Effector memory CD8-positive, alpha-beta T cell (primary cell): Measurements from ENCODE around the gene MARK3.

Experiments used
- ATAC-seq: fragments of 150-1000 bp; cut with Tn5 transposase; replicated peaks from 2 replicates; pipeline ENCODE4 v1.10.0; 2021; ENCODE audit warnings: mild to moderate bottlenecking, moderate library complexity
- DNase-seq, 3 experiments: peaks; one replicate each; pipeline ENCODE4 v3.0.0; 2021
- H3K27ac Mint-ChIP-seq, 2 donors: one replicate each; pipeline ENCODE4 v1.8.0; 2022; ENCODE audit warnings: mild to moderate bottlenecking in 2 of 2, mixed read lengths in 2 of 2, moderate library complexity in 2 of 2
- H3K27me3 Mint-ChIP-seq, 2 donors: one replicate each; pipeline ENCODE4 v1.8.0; 2022; ENCODE audit warnings: mixed read lengths in 2 of 2
- H3K36me3 Mint-ChIP-seq: one replicate; pipeline ENCODE4 v1.8.0; 2022; ENCODE audit warnings: mild to moderate bottlenecking, moderate library complexity, mixed read lengths; ENCODE audit not compliant: insufficient read depth
- H3K4me1 Mint-ChIP-seq, 2 donors: one replicate each; pipeline ENCODE4 v1.8.0; 2022; ENCODE audit warnings: low read depth in 2 of 2, mixed read lengths in 2 of 2
- H3K4me3 Mint-ChIP-seq, 2 donors: one replicate each; pipeline ENCODE4 v1.8.0; 2022; ENCODE audit warnings: mild to moderate bottlenecking in 2 of 2, mixed read lengths in 2 of 2, moderate library complexity in 2 of 2
- H3K9me3 Mint-ChIP-seq, 2 donors: one replicate each; pipeline ENCODE4 v1.8.0; 2022; ENCODE audit warnings: mixed read lengths in 2 of 2

Gene MARK3

DNA sequence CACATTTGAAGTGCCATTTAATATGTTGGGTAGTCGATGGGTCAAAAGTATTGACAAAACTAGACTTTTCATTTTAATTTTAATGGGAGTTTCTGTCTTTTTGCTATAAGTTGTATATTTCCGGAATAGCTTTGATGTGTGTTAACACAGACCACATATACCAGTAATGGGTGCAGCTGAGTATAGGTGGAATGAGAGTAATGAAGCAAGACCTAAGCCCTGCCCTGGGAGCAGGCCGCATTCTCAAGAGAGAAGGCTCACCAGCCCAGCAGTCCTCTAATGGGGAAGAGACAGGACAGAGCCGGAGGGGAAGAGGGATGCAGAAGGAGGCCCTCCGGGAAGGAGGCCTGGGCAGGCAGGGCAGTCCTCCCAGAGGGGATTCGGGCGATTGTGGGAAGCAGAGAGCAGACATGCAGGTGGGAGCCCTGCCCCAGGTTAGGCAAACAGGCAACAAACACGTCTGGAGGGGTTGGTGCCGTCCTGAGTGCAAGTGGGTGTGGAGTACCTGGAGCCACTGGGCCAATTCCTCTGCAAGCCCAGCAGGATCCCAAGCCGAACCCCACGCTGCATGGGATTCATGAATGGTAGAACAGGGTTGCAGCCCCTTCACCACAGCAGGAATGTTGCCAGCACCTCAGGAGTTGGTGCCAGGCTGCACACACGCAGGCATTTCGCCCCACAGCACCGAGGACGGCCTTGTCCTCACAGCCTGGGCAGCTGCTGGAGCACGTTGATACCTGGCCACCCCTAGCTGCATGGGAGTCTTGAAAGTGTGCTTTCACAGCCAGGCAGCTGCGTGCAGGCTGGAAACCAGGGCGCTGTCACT, 129.6 kb downstream of the MARK3 start:
- no peaks in the 10 kb centered on the region for H3K9me3 Mint-ChIP-seq
- ATAC-seq (no peak), DNase-seq (no peak)
- H3K27me3 Mint-ChIP-seq = no peaks in the 10 kb centered on the region
- H3K27ac Mint-ChIP-seq = peak overlapping the region in 1 of 2 donors; percentile 44
- no peak overlapping the region for H3K4me3 Mint-ChIP-seq
- H3K4me1 Mint-ChIP-seq = peaks cover under 1 to 12% of the 10 kb centered on the region in 2 donors
- peaks cover 17% of the 10 kb centered on the region for H3K36me3 Mint-ChIP-seq

DNA sequence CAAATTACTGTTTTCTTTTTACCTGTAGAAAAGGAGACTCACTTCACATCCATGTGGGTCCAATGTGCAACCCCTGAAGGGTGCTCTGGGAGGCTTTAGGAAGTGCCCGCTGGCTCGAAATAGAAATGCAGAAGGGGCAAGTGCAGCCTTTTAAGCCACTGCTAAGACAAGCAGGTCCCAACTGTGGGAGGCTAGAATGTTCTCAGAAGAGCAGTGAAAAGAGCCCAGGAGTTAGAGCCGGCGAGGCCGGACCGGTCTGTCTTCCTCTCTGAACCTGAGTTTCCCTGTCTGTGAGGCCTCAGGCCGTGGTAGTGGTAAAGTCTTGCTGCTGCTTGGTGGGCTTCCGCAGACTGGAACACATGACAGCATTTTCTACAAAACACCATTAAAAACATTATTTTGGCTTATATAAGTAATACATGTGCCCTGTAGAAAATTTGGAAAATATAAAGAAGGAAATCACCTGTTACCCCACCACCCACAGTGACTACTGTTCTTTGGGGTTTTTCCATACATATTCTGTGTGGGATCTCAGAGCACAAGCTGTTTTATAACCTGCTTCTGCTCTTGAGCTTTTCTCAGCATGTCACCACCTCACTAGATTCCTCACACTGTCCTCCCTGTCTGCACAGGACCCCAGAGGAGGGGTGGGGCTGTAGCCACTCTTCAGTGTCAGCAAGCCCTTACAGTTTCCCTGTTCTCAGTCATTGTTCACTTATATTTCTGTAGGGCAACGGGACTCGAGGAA, 131.4 kb downstream of the MARK3 start:
- Mint-ChIP-seq H3K9me3 (no peaks in the 10 kb centered on the region), H3K27me3 (no peaks in the 10 kb centered on the region), H3K27ac (no peak overlapping the region)

DNA sequence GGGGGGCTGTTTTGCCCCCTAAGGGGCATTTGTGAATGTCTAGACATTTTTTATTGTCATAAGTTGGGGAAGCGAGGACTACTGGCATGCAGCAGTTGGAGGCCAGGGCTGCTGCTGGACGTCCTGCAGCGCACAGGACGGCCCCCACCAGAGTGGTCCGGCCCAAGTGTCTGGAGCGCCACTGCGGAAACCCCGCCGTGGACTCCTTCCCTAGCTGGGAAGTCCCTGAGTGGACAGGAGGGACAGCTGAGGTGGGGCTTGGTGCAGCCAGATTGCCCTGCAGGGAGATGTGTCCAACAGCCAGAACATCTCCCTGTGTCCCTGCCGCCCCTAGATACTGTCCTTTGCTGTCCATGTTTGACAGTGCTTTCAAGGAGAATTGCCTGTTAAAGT, 132.0 kb downstream of the MARK3 start:
- H3K27me3 Mint-ChIP-seq = no peaks in the 10 kb centered on the region

More for the DNA sequence above, 131.4 kb downstream of the MARK3 start:
- H3K4me3 Mint-ChIP-seq = no peak overlapping the region
- DNase-seq (no peak), ATAC-seq (no peak)
- peaks cover 5% of the 10 kb centered on the region for H3K36me3 Mint-ChIP-seq
- H3K4me1 Mint-ChIP-seq = peaks cover 0 to 12% of the 10 kb centered on the region in 2 donors

DNA sequence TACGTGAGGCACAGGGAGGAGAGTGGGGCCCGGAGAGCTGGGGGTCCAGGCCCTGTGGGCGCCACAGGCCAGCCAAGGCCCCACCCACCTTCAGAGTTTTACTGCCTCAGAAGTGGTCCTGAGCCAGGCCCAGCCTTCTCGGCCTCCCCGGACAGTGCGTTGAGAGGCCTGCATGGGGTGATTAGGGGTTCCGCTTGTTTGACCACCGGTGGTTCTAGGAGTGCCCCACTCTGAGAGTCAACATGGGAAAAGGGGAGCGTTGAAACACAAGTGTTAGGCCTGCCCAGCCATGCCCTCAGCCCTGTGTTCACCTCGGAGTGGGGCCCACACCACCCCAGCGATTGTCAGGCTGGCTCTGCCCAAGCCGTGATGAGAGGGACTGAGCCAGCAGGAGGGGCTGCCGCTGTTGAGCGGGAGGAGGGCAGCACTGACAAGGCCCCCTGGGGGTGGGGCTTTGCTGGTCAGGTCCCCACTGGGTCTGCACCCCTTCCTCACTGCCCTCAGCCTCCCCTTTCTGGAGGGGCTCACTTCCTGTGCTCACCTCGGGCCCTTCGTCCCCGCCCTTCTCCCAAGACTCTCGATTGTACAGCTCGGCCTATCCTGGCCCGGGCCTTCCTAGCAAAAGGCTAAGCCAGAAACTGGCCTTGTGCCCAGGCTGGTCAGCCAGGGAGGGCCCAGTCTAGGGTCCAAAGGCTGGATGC, 132.7 kb downstream of the MARK3 start:
- H3K27ac Mint-ChIP-seq = peak overlapping the region in 1 of 2 donors; percentile 79
- H3K36me3 Mint-ChIP-seq = peaks cover 5% of the 10 kb centered on the region
- H3K4me1 Mint-ChIP-seq = peaks cover 0 to 12% of the 10 kb centered on the region in 2 donors
- H3K4me3 Mint-ChIP-seq = no peak overlapping the region
- H3K9me3 Mint-ChIP-seq = no peaks in the 10 kb centered on the region
- ATAC-seq = no peak
- no peaks in the 10 kb centered on the region for H3K27me3 Mint-ChIP-seq
- no peak for DNase-seq

More for the DNA sequence above, 132.0 kb downstream of the MARK3 start:
- peaks cover 5% of the 10 kb centered on the region for H3K36me3 Mint-ChIP-seq
- H3K4me1 Mint-ChIP-seq = peaks cover 0 to 12% of the 10 kb centered on the region in 2 donors
- H3K4me3 Mint-ChIP-seq = no peak overlapping the region
- peak overlapping the region in 1 of 2 donors; percentile 79 for H3K27ac Mint-ChIP-seq
- no peaks in the 10 kb centered on the region for H3K9me3 Mint-ChIP-seq
- no peak for DNase-seq
- ATAC-seq = no peak

DNA sequence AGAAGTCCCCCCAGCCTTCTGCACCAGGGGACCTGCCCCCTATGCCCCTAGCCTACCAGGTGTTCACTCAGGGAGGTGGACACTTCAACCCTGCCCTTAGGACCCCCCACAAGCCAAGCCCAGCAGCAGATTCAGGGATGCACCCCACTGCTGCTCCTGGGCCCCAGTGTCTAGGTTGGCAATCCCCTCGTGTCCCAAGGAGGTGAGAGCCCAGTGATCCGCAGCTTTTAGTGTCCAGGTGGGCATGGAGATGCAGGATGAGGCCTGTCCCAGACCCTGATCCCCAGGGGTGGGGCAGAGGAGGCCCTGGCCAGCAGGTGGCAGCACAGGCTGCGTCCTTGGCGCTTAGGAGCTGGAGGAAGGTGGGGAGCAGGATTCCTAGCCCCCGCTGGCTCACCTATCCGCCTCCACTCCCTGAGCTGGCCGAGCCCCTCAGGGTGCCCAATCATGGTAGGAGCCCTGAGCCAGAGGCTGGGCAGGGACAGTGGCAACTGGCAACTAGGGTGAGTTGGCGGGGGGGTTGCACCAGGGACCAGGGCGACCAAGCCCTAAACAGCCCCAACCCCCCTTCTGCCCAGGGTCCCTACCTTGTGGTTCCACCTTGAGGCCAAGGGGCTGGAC, 133.3 kb downstream of the MARK3 start:
- Mint-ChIP-seq H3K4me1 (peaks cover 0 to 12% of the 10 kb centered on the region in 2 donors), H3K36me3 (peaks cover 5% of the 10 kb centered on the region), H3K27me3 (no peaks in the 10 kb centered on the region), H3K27ac (no peak overlapping the region), H3K4me3 (peak overlapping the region; percentile 52 to 67), H3K9me3 (no peaks in the 10 kb centered on the region)
- DNase-seq (peak; percentile 57 to 61 (median 58)), ATAC-seq (peak; percentile 25)

DNA sequence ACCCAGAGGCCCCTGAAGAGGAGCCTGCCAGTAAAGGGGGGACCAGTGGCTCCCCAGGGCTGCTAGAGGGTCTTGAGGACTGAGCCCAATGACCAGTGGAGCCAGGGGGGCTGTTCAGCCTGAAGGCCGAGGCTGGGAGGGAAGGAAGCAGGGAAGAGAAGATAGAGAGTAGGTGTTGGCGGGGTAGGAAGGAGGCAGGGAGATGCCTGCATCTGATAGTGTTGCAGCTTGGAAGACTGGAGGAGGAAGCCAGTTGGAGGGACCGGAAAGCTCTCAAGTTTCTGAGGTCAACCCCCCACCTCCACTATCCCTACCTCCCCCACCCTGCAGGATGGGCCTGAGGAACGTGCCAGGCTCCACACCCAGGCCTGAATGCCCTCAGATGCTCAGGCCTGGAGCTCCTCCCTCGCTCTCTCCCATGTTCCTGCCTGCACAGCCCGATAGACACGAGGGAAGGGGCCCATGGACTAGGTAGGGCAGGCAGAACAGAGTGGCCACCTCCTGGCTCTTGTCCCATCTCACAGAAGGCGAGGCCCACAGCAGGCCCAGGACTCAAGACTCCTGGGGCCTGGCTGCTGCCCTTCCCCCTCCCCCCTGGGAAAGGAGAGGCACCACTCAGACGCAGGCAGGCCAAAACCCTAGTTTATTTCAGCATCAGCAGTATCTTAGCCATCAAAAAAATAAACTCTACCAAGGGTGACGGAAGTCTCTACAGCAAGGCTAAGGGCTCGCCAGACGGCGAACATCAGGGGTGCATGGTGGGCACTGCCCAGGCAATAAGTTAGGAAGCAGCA, 134.0 kb downstream of the MARK3 start:
- H3K4me3 Mint-ChIP-seq = peak overlapping the region; percentile 52 to 67

DNA sequence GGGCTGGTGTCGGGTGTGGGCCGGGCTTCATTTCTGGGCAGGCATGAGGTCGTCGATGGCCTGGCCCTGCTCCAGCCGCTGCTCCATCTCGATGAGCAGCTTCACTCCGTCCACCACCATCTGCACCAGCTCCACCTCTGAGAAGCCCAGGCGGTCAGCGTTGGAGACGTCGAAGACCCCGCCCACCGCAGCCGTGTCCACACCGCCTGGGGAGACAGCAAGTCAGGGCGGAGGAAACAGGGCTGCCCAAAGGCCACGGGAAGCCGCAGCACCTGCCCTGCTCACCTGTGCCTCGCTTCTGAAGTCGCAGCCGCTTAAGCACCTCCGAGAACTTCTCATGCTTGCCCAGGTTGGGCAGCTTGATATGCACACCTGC, 134.6 kb downstream of the MARK3 start:
- Mint-ChIP-seq H3K36me3 (peaks cover 5% of the 10 kb centered on the region), H3K27me3 (no peaks in the 10 kb centered on the region), H3K4me3 (peak overlapping the region; percentile 44 to 67), H3K4me1 (peaks cover 0 to 9% of the 10 kb centered on the region in 2 donors), H3K27ac (no peak overlapping the region), H3K9me3 (no peaks in the 10 kb centered on the region)
- ATAC-seq (no peak), DNase-seq (no peak)

More for the DNA sequence above, 134.0 kb downstream of the MARK3 start:
- no peak for DNase-seq
- Mint-ChIP-seq H3K4me1 (peaks cover 0 to 12% of the 10 kb centered on the region in 2 donors), H3K27me3 (no peaks in the 10 kb centered on the region), H3K36me3 (peaks cover 5% of the 10 kb centered on the region), H3K9me3 (no peaks in the 10 kb centered on the region), H3K27ac (no peak overlapping the region)
- no peak for ATAC-seq

DNA sequence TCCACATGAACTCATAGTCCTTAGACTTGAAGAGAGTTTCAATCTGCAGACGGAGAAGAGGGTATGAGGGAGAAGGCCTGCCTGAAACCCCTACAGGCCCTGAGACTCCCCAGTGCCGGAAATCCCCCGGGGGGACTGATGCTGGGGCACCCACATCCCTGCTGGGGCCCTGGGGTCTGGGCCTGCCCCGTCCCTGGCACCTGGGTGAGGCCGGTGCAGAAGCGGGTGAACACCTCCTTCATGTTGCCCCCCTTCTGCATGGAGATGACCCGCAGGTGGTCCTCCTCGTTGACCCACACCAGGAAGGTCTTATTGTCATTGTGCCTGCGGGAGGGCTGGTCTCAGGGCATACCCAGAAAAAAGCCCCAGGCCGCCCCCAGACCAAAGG, 135.0 kb downstream of the MARK3 start:
- H3K4me3 Mint-ChIP-seq = peak overlapping the region; percentile 44 to 67
- peaks cover 0 to 9% of the 10 kb centered on the region in 2 donors for H3K4me1 Mint-ChIP-seq
- ATAC-seq = no peak
- no peaks in the 10 kb centered on the region for H3K27me3 Mint-ChIP-seq
- H3K9me3 Mint-ChIP-seq = no peaks in the 10 kb centered on the region
- H3K36me3 Mint-ChIP-seq = peaks cover 5% of the 10 kb centered on the region
- H3K27ac Mint-ChIP-seq = no peak overlapping the region
- no peak for DNase-seq

DNA sequence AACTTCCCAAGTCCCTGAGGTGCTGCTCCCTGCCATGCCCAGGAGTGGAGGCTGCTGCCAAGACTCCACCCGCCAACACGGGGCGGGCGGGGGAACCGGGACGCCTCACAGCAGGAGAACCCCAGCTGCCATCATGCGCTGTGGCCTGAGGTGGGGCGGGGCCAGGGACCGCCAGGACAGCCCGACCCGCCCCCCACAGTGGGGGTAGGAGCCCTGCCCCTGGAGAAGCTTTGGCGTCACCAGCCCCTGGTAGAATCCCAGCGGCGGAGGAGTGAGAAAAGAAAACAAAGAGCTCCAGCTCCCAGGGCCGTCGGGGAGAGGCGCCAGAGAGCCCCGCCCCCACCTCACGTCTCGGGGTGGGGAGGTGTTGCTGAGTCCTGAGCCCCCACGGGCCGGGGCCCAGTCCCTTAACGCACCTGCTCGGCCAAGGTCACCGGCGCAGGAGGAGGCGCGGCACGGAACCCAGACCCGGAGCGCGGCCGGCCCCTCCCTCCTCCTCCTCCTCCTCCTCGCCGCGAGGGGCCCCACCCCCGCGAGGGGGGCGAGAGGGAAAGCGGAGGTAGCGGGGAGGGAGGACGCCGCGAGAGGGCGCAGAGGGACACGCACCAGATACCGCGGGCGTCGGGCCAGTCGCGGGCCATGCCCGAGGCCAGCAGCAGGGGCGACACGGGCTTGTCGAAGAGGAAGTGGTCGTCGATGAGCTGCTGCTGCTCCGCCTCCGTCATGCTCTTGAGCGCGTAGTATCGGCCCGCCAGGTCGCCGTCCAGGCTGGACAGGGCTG, 135.6 kb downstream of the MARK3 start:
- ATAC-seq (peak; percentile 80), DNase-seq (peak; percentile 63 to 72 (median 64))
- H3K36me3 Mint-ChIP-seq = peaks cover 4% of the 10 kb centered on the region
- no peaks in the 10 kb centered on the region for H3K9me3 Mint-ChIP-seq
- H3K4me1 Mint-ChIP-seq = peaks cover 0 to 11% of the 10 kb centered on the region in 2 donors
- H3K4me3 Mint-ChIP-seq = peak overlapping the region; percentile 44 to 67
- H3K27me3 Mint-ChIP-seq = no peaks in the 10 kb centered on the region
- H3K27ac Mint-ChIP-seq = no peak overlapping the region

DNA sequence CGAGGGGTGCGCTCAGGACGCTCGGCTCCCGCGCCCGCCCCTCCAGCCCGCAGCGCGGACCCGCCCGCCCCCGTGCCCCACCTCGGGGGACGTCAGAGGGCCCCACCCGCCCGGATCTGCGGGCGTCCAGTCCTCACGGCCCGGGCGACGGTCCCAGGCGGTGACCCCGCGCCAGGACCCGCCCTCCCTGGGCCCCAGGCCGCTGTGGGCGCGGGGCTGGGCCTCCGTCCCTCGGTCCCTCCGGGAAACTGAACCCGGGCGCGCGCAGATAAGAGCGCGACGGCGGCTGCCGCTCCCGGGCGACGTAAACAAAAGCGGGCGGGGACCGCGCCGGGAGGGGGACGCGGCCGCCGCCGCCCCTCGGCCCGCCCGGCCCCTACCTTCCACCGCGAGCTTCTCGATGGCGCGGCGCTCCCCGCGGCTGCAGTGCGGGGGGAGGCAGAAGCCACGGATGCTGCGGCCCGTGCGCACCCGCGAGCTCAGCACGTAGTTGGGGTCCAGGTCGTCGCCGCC, 136.3 kb downstream of the MARK3 start:
- DNase-seq (peak in 1 of 3 experiments; percentile 14), ATAC-seq (peak; percentile 37)
- Mint-ChIP-seq H3K36me3 (peaks cover 2% of the 10 kb centered on the region), H3K27ac (no peak overlapping the region), H3K27me3 (no peaks in the 10 kb centered on the region), H3K9me3 (no peaks in the 10 kb centered on the region), H3K4me1 (peaks cover 0 to 13% of the 10 kb centered on the region in 2 donors), H3K4me3 (peak overlapping the region; percentile 44 to 67)

DNA sequence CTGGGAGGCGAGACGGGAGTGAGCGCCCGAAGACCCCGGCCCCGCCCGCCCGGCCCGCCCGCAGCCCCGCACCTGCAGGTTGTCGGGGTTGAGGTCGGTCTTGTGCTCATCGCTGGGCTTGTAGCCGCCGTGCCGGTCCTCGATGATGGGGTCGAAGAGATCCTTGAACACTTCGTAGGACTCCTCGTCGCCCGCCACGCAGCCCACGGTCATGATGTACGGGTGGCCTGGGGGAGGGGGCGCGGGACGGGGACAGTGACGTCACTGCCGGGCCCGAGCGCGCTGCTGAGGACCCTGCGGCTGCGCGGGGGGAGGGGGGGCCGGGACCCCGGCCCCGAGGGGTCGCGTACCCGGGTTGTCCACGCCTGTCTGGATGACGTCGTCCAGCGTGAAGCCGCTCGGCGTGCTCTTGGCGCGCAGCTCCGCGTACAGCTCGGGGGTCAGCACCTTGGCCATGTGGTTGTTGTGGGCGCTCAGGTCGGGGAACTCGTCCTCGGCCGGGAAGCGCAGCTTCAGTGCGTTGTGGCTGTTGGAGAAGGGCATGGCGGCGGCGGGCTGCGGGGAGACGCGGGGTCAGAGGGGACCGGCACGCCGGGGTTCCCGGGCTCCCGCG, 136.8 kb downstream of the MARK3 start:
- Mint-ChIP-seq H3K4me1 (peaks cover 0 to 14% of the 10 kb centered on the region in 2 donors), H3K36me3 (peaks cover 1% of the 10 kb centered on the region), H3K27me3 (no peaks in the 10 kb centered on the region), H3K27ac (no peak overlapping the region), H3K9me3 (no peaks in the 10 kb centered on the region), H3K4me3 (peak overlapping the region; percentile 37 to 51)
- no peak for ATAC-seq
- no peak for DNase-seq
